DOHH2 (cell line): ENCODE results near the gene FSHR.

ENCODE experiments used
- CTCF ChIP-seq: fragments of 200-600 bp; sonication (generic); IDR thresholded peaks from one replicate; pipeline ENCODE4 v1.5.1; 2014; ENCODE audit warnings: antibody characterized with exemption, mild to moderate bottlenecking, low read depth, low read length; ENCODE audit not compliant: poor library complexity, severe bottlenecking
- EZH2phosphoT487 ChIP-seq: fragments of 200-600 bp; sonication (generic); IDR thresholded peaks from 2 replicates; pipeline ENCODE4 v1.6.1; 2017; ENCODE audit warnings: borderline replicate concordance, mild to moderate bottlenecking, antibody characterized with exemption, low read length, moderate library complexity, mixed read lengths

- no peak for TF ChIP-seq CTCF
- TF ChIP-seq EZH2phosphoT487, result no peak
Measured at GRCh38 chr2:48993576-48993975, 160.7 kb downstream of the FSHR start.
